Hepatocyte (in vitro differentiated cells): ENCODE results near the gene IGFBP7.

Source experiments
- EZH2 ChIP-seq: fragments of 200-600 bp; sonication (generic); IDR thresholded peaks from 2 replicates; pipeline ENCODE4 v1.6.1; 2016; ENCODE audit warnings: antibody characterized with exemption, mild to moderate bottlenecking, borderline replicate concordance
- EZH2phosphoT487 ChIP-seq: fragments of 200-600 bp; sonication (generic); IDR thresholded peaks from one replicate; pipeline ENCODE4 v1.6.1; 2018; ENCODE audit warnings: antibody characterized with exemption, mild to moderate bottlenecking, low read depth, moderate library complexity; ENCODE audit not compliant: unreplicated experiment, severe bottlenecking
- TF ChIP-seq, protein P1 (sequence below): fragments of 200-600 bp; sonication (generic); IDR thresholded peaks from 2 replicates; pipeline ENCODE4 v1.5.1; 2016; ENCODE audit warnings: antibody characterized with exemption, mild to moderate bottlenecking; ENCODE audit not compliant: poor library complexity

DNA sequence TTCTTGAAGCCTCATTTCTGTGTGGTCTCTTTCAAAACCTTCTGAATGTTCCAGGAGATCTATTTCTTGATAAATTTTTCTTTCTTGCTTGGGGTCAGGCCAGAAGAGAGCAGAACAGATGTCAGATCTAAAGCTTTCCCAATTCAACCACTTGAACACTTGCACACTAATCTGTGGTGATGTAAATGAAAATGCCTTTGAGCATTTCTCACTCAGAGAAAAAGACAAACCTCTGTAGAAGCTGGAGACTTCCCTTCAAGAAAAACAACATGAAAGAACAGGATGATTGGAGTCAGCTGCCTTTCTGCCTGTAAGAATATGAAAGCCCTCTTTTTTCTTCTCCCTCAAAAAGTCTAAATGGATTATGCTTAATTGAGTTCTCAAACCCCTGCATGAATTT lies 11.2 kb downstream of the IGFBP7 start:
- TF ChIP-seq, protein P1, sequence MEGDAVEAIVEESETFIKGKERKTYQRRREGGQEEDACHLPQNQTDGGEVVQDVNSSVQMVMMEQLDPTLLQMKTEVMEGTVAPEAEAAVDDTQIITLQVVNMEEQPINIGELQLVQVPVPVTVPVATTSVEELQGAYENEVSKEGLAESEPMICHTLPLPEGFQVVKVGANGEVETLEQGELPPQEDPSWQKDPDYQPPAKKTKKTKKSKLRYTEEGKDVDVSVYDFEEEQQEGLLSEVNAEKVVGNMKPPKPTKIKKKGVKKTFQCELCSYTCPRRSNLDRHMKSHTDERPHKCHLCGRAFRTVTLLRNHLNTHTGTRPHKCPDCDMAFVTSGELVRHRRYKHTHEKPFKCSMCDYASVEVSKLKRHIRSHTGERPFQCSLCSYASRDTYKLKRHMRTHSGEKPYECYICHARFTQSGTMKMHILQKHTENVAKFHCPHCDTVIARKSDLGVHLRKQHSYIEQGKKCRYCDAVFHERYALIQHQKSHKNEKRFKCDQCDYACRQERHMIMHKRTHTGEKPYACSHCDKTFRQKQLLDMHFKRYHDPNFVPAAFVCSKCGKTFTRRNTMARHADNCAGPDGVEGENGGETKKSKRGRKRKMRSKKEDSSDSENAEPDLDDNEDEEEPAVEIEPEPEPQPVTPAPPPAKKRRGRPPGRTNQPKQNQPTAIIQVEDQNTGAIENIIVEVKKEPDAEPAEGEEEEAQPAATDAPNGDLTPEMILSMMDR = no peak
- TF ChIP-seq EZH2 = no peak
- TF ChIP-seq EZH2phosphoT487 = no peak
